ENCODE results near the gene ZNF576. TPM values are rescaled to one million over a fixed set of nuclear protein-coding genes. Genes with fewer than 3 reads are reported as not detected.

Gene ZNF576
- total and polyA plus RNA-seq, 3 experiments from 2014 or later = 9.3 to 20.9 (median 19.5) TPM

Other genes with a start within 250 kb of the ZNF576 start
- gene CD177, start 242.9 kb upstream of the ZNF576 start, total RNA-seq = not detected
- not detected for gene CD177, start 242.9 kb upstream of the ZNF576 start, polyA plus RNA-seq
- gene TEX101, start 181.7 kb upstream of the ZNF576 start, total RNA-seq = not detected
- gene TEX101, start 181.7 kb upstream of the ZNF576 start, polyA plus RNA-seq = not detected
- 1 to 10 TPM in 1 of 2 experiments, under 1 TPM in 1; 0.84 to 1.2 TPM for gene LYPD3, start 131.0 kb upstream of the ZNF576 start, total RNA-seq
- gene LYPD3, start 131.0 kb upstream of the ZNF576 start, polyA plus RNA-seq = 3.8 TPM
- 10 to 100 TPM; 13.5 to 15.4 TPM for gene PHLDB3, start 91.8 kb upstream of the ZNF576 start, total RNA-seq
- gene PHLDB3, start 91.8 kb upstream of the ZNF576 start, polyA plus RNA-seq = 8.1 TPM
- gene ETHE1, start 69.4 kb upstream of the ZNF576 start, total RNA-seq = 10 to 100 TPM; 34.4 to 42.3 TPM
- gene ETHE1, start 69.4 kb upstream of the ZNF576 start, polyA plus RNA-seq = 77.0 TPM
- 1 to 10 TPM; 2.1 to 2.3 TPM for gene ZNF575, start 63.4 kb upstream of the ZNF576 start, total RNA-seq
- gene ZNF575, start 63.4 kb upstream of the ZNF576 start, polyA plus RNA-seq = 2.6 TPM
- gene XRCC1, start 21.1 kb upstream of the ZNF576 start, total RNA-seq = 10 to 100 TPM; 37.0 to 37.2 TPM
- gene XRCC1, start 21.1 kb upstream of the ZNF576 start, polyA plus RNA-seq = 31.4 TPM
- gene PINLYP, start 20.8 kb upstream of the ZNF576 start, total RNA-seq = 10 to 100 TPM in 1 of 2 experiments, 1 to 10 TPM in 1; 9.9 to 13.8 TPM
- 1.3 TPM for gene PINLYP, start 20.8 kb upstream of the ZNF576 start, polyA plus RNA-seq
- gene IRGQ, start 461 bp upstream of the ZNF576 start, total RNA-seq = 10 to 100 TPM; 25.4 to 30.2 TPM
- 2.2 TPM for gene IRGQ, start 461 bp upstream of the ZNF576 start, polyA plus RNA-seq
- under 1 TPM; 0.24 to 0.58 TPM for gene SRRM5, start 15.5 kb downstream of the ZNF576 start, total RNA-seq
- 0.26 TPM for gene SRRM5, start 15.5 kb downstream of the ZNF576 start, polyA plus RNA-seq
- 10 to 100 TPM; 23.6 to 23.8 TPM for gene ZNF428, start 23.0 kb downstream of the ZNF576 start, total RNA-seq
- gene ZNF428, start 23.0 kb downstream of the ZNF576 start, polyA plus RNA-seq = 22.0 TPM
- gene CADM4, start 43.3 kb downstream of the ZNF576 start, total RNA-seq = under 1 TPM; 0.24 to 0.57 TPM
- not detected for gene CADM4, start 43.3 kb downstream of the ZNF576 start, polyA plus RNA-seq
- gene PLAUR, start 73.6 kb downstream of the ZNF576 start, total RNA-seq = 1 to 10 TPM; 2.7 to 5.0 TPM
- 3.8 TPM for gene PLAUR, start 73.6 kb downstream of the ZNF576 start, polyA plus RNA-seq
- gene IRGC, start 119.5 kb downstream of the ZNF576 start, total RNA-seq = not detected
- not detected for gene IRGC, start 119.5 kb downstream of the ZNF576 start, polyA plus RNA-seq
- gene SMG9, start 158.4 kb downstream of the ZNF576 start, total RNA-seq = 10 to 100 TPM; 85.8 to 91.3 TPM
- gene SMG9, start 158.4 kb downstream of the ZNF576 start, polyA plus RNA-seq = 11.0 TPM
- 10 to 100 TPM; 93.8 to 97.6 TPM for gene KCNN4, start 184.4 kb downstream of the ZNF576 start, total RNA-seq
- 8.3 TPM for gene KCNN4, start 184.4 kb downstream of the ZNF576 start, polyA plus RNA-seq
- under 1 TPM; 0.68 to 0.80 TPM for gene LYPD5, start 205.9 kb downstream of the ZNF576 start, total RNA-seq
- not detected for gene LYPD5, start 205.9 kb downstream of the ZNF576 start, polyA plus RNA-seq
- gene ZNF283, start 230.7 kb downstream of the ZNF576 start, total RNA-seq = 1 to 10 TPM; 5.8 to 6.3 TPM
- gene ZNF283, start 230.7 kb downstream of the ZNF576 start, polyA plus RNA-seq = 2.7 TPM

All from CD8-positive, alpha-beta memory T cell (primary cell).